Right renal cortex interstitium (tissue), 3 donors: ENCODE data around the gene CAPN1. TPM values are rescaled to one million over a fixed set of nuclear protein-coding genes. Genes with fewer than 3 reads are reported as not detected.
"Not testable (repeated sequence)": the region's sequence is repeated elsewhere in the genome, so short reads cannot be mapped to it uniquely, and the experiment has no call there.

Experiments
- DNase-seq, 3 donors: peaks; one replicate each; pipeline ENCODE4 v3.0.0-alpha.2; 2013; ENCODE audit warnings: low read depth in 3 of 3, low spot score in 2 of 3
- polyA plus RNA-seq, 3 donors: library from polyadenylated mRNA; unstranded; fragments of 120-200 nt; gene quantifications; one replicate each; pipeline ENCODE4 v1.2.1, GENCODE V29; 2013; ENCODE audit not compliant: insufficient read length in 3 of 3

Gene CAPN1
- polyA plus RNA-seq, 3 donors: 73.4 to 102 (median 83.1) TPM

DNA sequence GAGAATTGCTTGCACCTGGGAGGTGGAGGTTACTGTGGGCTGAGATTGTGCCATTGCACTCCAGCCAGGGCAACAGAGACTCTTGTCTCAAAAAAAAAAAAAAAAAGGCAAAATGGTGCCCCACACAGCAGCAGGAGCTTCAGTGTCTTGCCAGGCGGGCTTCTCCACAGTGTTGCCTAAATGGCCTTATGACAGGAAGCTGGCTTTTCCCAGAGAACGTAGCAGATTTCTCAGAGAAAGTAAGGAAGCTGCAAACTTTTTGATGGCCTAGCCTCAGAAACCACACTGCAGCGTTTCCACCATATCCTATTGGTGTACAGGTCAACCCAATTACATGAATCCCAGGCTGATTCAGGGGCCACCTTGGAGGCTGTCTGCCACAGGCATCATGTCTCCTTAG is 24.4 kb upstream of the CAPN1 start:
- no peak for DNase-seq

DNA sequence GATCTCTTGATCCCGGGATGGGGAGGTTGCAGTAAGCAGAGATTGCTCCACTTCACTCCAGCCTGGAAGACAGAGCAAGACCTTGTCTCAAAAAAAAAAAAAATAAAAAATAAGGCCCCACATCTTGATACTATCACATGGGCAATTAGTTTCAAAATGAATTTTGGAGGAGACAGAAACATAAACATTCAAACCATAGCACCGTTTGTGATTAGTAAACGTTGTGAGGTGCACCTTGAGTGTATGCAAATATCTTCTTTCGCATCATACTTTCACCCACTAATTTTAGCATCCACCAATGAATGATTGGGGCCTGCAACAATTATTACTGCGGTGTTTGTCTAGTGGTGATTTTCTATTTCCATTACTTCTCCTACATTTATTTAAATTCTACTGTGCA is 22.7 kb upstream of the CAPN1 start:
- DNase-seq: no peak

DNA sequence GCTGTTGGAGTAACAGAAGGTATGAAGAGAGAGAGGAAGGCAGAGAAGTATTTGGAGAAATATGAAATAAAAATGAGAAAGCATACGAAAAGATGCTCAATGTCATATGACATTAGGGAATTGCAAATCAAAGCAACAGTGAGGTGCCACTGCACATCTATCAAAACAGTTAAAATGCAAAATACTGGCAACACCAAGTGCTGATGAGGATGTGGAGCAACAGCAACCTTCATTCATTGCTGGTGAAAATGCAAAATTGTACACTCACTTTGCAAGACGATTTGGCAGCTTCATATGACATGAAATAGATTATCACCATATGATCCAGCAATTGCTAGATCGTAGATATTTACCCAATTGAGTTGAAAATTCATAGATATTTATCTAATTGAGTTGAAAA is 21.1 kb upstream of the CAPN1 start:
- DNase-seq: no peak

DNA sequence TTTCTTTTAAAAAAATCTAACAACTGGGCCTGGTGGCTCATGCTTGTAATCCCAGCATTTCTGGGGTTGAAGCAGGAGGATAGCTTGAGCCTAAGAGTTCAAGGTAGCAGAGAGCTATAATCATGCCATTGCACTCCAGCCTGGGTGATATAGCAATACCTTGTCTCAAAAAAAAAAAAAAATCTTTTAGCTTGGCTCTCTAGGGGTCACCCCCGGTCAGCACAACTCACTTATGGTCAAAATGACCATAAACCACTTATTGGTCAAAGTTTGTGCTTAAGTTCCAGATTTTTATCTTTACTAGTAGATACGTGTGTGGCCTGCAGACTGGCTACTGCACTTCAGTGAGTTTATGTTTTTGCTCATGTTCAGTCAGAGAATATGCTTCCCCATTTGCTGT is 18.0 kb upstream of the CAPN1 start:
- no peak for DNase-seq

DNA sequence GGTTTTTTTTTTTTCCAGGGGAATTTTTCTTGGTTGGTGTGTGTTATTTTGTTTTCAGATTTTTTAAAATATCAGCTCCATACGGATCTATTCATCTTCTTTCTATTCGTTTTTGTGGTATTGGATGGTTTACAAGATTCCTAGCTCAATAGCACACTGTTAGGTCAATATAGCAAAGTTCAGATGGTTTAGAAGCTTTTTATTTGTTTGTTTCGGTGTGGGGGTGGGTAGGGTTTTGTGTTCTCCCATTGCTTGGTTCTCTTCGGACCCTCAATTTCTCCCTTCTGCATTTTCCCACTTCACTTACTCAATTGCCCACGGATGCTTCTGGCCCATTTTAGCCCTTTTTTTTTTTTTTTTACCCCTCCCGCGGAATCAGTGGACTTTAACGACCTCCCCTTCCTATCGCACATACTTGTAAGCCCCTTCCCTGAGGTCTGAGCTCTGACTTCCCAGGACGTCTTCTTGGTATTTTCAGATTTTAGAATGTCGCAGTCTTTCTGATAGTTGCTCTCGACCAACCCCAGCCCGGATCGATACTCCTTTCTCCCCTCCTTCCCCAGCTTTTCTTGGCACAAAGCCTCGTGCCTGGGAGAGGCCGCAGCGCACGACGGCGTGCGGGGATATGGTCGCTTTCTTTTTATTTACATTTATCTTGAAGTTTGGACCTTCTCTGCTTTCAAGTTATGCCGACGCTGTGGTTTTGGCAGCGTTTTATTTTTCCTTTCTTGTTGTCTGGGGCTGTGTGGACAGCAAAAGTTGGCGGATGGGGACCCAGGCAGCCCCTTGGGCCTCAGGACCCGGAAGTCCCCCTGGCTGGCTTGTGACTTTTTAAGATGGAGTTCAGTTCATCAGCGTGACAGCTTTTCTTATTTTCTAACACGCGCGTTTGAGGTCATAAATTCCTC is 16.1 kb upstream of the CAPN1 start:
- no peak for DNase-seq

DNA sequence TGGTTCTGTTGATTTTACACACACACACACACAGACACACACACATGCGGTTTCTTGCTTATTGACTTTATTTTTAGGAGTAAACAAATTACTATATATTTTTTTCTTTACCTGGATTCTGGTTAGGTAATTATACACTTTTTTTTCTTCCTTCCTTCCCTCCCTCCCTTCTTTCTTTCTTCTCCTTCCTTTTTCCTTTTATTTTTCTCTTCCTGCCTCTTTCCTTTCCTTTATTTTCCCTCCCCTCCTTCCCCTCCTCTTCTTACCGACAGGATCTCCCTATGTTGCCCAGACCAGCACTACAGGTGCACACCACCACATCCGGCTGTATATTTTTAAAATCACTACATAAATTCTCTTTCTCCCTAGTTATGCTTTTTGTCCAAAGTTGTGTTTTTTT is 14.8 kb upstream of the CAPN1 start:
- DNase-seq: no peak

DNA sequence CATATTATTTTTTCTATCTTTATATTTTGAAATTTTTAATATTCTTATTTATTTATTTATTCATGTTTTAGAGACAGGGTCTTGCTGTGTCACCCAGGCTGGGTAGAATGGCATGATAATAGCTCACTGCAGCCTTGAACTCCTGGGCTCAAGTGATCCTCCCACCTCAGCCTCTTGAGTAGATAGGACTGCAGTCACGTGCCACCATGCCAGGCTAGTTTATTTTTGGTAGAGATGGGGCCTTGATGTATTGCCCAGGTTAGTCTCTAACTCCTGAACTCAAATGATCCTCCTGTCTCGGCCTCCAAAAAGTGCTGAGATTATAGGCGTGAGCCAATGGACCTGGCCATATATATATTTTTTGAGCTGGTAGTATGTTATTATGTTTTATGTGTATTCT is 14.1 kb upstream of the CAPN1 start:
- DNase-seq: no peak

DNA sequence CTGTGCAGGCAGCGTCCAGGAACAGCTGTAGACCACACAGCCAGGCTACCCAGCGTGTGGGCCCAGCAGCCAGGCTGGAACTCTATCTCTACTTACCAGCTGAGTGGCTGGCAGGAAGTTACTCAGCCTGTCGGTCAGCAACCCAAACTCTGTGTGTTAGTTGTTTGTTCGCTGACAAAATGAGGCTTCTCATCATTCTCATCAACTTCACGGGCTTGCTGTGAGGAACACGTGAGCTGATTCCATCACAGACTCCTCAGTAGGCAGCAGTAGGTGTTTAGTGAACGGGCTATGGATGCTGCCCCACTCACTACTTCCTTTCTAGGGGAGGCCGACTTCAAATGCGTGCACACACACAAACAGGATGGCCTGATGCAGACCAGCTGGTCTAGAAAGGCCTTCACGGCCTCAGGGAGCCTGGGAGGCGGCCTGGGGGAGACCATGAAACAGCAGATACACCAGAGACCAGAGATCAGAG is 12.5 kb upstream of the CAPN1 start:
- no peak for DNase-seq

DNA sequence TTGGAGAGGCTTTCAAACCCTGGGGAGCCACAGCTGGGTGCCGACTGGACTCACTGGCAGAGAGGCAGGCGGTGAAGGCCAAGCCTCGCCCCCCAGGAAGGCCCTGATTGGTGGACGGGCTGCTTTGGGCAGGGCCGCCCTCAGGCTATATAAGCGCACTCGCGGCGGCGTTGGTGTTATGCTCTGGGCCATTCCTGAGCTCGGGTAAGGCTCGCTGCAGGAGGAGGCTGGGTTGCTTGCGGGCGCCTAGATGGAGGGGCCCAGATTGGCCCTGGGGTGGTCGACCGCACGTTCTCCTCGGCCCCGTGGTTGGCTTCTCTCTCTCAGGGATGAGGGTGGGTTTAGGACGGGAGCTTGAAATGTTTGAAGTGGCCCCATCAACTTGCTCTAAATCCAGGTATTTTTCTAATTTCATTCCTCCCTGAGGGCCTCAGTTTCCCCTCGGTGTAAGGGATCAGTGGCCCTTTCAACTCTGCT is 11.6 kb upstream of the CAPN1 start, which contains the start of gene SPDYC:
SPDYC (plus strand) TSS at position 176 of the 477 bp plus-strand sequence. CDS start 1,125 bp downstream, outside the sequence.
- DNase-seq: no peak

DNA sequence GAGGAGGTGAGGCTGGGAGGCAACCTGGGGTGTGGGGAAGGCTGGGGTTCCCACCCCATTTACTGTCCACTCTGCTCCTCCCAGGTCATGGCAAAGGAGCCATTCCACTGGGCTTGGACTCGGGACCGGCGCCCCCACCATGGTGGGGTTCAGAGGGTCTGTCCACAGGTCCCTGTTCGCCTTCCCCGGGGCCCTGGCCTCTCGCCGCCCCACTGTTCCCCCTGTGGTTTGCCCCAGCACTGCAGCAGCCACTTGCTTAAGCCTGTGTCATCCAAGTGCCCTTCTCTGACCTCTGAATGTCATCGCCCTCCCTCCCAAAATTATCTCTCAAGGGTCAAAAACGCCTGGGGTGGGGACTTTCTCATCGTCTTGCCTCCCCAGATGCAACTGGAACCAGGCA is 9.1 kb upstream of the CAPN1 start:
- DNase-seq: no peak

DNA sequence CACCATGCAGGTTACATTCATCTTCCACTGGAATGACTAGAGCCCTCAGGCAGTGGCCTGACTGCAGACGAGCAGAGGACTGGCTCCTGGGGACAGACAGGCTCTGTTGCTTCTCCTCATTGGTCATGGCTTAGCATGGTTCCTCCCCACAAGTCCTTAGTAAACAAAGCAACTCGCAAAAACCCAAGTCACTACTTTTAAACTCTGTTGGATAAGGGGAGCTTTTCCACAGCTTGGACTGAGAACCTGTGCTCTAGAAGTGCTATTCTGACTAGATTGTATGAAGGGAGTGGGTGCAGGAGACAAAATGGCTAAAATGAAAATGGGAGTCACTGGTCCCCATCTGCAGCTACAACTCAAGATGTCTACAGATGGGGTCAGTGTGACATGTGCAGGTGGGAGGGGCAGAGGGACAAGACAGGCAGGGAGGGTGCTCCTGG is 7.1 kb upstream of the CAPN1 start:
- not testable (repeated sequence) for DNase-seq

DNA sequence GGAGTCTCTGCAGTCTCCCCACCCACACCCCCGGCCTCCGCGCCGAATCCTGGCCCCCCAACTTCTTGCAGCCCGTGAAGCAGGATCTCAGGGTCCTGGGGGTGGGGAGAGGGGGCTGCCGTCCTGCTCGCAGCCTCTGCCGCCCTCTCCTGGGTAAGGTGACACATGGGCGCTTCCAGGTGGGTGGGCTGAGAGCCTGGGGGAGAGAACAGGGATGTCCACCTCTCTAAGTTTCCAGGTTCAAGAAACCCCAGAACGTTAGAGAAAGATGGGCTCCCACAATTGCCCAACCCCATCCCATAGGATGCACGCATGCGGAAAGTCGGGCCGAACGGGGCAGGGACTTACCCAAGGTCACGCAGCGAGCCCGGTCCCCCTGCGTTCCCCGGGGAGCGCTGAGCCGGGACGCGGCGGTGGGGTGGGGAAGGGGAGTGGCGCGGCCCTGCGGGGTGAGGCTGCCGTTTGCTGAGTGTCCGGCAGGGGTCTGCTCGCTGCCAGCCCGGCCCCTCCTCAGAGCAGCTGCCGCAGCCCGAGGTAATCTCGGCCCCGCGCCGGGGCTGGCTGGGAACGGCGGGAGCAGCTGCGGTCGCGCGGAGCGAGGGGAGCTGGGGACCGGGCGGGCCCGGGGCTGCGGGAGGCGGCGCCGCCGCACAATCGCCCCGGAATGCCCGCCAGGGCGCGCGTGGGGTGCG is 705 bp upstream of the CAPN1 start:
- DNase-seq: no peak

DNA sequence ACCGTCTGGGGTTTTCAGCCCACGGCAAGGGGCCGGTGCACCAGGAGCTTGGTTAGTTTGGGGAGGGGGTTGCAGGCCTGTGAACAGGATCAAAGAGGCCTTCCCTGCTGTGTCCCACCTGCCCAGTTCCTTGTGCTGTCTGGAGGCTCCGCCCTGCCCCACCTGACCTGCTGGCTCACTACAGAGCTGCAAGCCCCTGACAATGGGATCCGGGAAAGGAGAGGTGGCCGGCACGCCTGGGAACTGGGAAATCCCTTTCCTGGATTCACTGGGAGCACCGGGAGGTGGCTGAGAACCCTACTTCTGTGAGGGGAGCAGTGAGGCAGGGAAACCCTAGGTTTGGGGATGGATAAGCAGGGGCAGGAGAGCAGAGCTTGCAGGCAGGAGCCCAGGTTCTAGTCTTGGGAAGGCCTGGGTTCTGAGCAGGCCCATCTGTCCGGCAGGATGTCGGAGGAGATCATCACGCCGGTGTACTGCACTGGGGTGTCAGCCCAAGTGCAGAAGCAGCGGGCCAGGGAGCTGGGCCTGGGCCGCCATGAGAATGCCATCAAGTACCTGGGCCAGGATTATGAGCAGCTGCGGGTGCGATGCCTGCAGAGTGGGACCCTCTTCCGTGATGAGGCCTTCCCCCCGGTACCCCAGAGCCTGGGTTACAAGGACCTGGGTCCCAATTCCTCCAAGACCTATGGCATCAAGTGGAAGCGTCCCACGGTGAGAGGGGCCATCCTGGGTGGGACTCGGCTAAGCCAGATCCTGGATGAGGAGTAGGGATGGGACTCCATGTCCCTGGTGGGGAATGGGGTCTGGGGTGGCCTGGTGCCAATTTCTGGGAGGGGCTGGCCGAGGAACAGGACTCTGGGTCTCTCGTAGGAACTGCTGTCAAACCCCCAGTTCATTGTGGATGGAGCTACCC is 786 bp downstream of the CAPN1 start:
- DNase-seq: no peak

DNA sequence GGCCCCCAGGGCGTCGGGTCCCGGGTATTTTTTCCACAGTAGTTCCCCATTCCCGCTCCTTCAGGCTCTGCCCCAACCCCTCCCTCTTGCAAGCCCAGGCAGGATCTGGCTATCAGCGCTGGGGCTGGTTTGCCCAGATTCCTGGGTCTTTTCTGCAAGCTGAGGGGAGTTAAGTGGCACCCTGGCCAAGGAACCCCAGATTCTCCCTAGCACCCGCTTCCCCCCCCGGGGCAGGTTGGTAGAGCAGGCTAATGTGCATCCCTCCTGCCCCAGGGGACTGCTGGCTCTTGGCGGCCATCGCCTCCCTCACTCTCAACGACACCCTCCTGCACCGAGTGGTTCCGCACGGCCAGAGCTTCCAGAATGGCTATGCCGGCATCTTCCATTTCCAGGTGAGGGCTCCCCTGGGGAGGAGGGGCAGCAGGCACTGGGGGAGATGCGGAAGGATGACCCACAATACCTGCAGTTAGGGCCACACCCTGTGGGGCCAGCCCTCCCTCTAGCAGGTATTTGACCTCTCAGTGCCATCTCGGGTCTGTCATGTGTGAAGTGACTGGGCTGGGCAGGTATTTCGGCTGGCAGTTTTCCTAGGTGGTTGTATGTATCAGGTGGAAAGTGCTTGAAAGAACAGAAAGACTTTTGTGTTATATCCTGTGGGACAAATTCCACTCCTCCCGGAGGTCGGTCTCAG is 1.6 kb downstream of the CAPN1 start:
- no peak for DNase-seq

DNA sequence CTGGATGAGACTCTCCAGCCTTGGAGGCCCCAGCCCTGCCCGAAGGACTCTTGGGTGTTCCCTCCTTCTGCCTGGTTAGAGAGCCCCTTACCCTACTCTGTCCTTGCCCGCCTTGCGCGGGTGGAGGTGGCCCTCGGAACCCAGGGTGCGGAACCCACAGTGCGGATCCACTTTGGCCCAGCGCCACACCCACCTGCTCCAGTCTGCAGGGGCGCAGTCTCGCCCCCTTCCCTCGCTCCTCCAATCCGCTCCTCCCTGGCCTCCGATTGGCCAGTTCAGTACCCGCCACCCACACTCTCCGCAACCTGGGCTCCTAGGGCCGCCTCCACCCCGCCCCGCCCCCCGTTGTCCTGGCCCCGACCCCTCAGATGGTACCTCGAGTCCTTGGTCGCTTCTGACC is 2.4 kb downstream of the CAPN1 start:
- no peak for DNase-seq

DNA sequence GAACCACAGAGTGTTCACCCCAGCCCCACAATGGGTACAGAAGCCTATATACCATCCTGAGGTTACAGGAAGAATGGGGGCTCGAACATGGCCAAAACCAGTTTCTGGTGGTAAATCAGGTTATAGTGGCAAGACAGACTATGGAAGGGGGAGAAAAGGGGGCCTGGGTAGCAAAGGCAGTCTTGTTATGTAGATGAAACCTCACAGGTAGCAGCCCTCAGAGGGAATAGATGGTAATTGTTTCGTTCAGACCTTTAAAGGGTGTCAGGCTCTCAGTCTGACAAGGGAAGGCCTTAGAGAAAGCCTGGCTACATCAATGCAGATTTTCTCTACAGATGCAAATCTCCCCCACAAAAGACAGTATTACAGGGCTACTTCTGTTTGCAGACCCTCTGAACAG is 3.4 kb downstream of the CAPN1 start:
- DNase-seq: no peak

DNA sequence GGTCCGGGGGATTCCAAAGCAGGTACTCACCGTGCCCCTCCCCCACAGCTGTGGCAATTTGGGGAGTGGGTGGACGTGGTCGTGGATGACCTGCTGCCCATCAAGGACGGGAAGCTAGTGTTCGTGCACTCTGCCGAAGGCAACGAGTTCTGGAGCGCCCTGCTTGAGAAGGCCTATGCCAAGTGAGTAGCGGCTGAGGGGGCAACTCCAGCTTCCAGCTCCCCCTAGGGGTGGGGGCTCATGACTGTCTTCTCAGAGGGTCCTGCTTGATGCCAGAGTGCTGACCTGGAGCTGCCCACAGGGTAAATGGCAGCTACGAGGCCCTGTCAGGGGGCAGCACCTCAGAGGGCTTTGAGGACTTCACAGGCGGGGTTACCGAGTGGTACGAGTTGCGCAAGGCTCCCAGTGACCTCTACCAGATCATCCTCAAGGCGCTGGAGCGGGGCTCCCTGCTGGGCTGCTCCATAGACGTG is 4.2 kb downstream of the CAPN1 start:
- DNase-seq: no peak

DNA sequence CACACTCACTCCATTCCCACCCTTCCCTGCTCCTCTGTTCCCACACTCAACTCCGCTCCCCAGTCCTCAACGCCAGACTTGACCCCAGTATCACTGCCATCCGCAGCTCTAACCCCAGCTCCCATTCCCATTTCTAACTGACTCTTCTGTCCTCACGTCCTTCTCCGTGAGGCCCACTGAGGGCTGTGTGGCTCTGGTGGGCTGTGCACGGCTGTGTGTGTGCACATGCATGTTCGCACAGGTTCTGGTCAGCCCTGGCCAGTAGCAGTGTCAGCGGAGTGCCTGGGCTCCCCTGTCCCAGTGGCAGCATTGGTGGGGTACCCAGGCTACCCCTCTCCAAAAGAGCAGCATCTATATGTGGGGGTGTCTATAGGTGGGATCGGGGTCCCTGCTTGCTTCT is 5.0 kb downstream of the CAPN1 start:
- DNase-seq: no peak

DNA sequence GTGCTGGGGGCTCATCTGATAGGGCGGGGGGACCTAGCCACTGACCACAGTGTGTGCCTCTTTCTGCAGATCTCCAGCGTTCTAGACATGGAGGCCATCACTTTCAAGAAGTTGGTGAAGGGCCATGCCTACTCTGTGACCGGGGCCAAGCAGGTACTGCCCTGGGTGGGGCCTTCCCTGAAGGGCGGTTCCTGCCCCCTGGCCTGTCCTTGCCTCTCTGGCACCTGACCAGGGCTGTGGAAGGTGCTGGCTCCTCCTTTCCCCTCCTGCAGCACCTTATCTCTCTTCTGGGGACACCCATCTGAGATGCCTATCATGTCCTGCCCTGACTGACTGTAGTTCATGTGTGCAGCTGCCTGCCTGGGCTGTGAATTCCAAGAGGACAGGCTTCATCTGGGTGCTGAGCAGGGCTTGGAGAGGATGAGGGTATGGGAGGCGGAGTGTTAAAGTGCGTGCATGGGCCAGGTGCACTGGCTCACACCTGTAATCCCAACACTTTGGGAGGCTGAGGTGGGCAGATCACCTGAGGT is 5.5 kb downstream of the CAPN1 start:
- no peak for DNase-seq
